Measurements from ENCODE around the gene ALDH1A2. TPM values are rescaled to one million over a fixed set of nuclear protein-coding genes. Genes with fewer than 3 reads are reported as not detected.
"Not testable (repeated sequence)": the region's sequence is repeated elsewhere in the genome, so short reads cannot be mapped to it uniquely, and the experiment has no call there.

The ALDH1A2 gene
- total RNA-seq, 4 donors from 2014 or later = 5.5 to 41.5 (median 15.1) TPM

- Histone ChIP-seq H3K4me1 (no peaks in the 10 kb centered on the region), H3K27ac (no peak overlapping the region), H3K4me3 (no peak overlapping the region), H3K36me3 (no peaks in the 10 kb centered on the region), H3K9me3 (peaks cover 0 to 5% (median 0%) of the 10 kb centered on the region in 3 donors), H3K27me3 (no peaks in the 10 kb centered on the region)
- WGBS, 2 donors (ENCODE audit: low coverage in 1 of 2) = 42 to 57% methylated on average over 2 of the region's 2 CpGs
- ATAC-seq = no peak
- no peak for TF ChIP-seq POLR2A (IDR thresholded peaks at IDR 0.05)
- TF ChIP-seq EP300 (IDR thresholded peaks at IDR 0.05) = no peak
- no peak for TF ChIP-seq POLR2AphosphoS5 (IDR thresholded peaks at IDR 0.05)
- no peak for TF ChIP-seq CTCF (IDR thresholded peaks at IDR 0.05)
These were observed 22.4 kb upstream of the ALDH1A2 start for GRCh38 chr15:58087871-58088270.

GRCh38 chr15:58086491-58086890, 21.0 kb upstream of the ALDH1A2 start:
- no peak overlapping the region for H3K4me3 ChIP-seq
- WGBS, 2 donors (ENCODE audit: low coverage in 1 of 2) = 55 to 63% methylated on average over 2 of the region's 2 CpGs

GRCh38 chr15:58083526-58083925, 18.0 kb upstream of the ALDH1A2 start:
- ATAC-seq = no peak
- Histone ChIP-seq H3K4me3 (no peak overlapping the region), H3K9me3 (no peaks in the 10 kb centered on the region), H3K27ac (no peak overlapping the region), H3K36me3 (no peaks in the 10 kb centered on the region), H3K4me1 (no peaks in the 10 kb centered on the region), H3K27me3 (no peaks in the 10 kb centered on the region)
- TF ChIP-seq EP300 (IDR thresholded peaks at IDR 0.05) = no peak
- no peak for TF ChIP-seq CTCF (IDR thresholded peaks at IDR 0.05)
- no peak for TF ChIP-seq POLR2AphosphoS5 (IDR thresholded peaks at IDR 0.05)
- no peak for TF ChIP-seq POLR2A (IDR thresholded peaks at IDR 0.05)

More at GRCh38 chr15:58086491-58086890, 21.0 kb upstream of the ALDH1A2 start:
- Histone ChIP-seq H3K27ac (no peak overlapping the region), H3K9me3 (peaks cover 0 to 5% (median 0%) of the 10 kb centered on the region in 3 donors), H3K27me3 (no peaks in the 10 kb centered on the region), H3K4me1 (no peaks in the 10 kb centered on the region), H3K36me3 (no peaks in the 10 kb centered on the region)
- no peak for ATAC-seq
- no peak for TF ChIP-seq POLR2AphosphoS5 (IDR thresholded peaks at IDR 0.05)
- TF ChIP-seq POLR2A (IDR thresholded peaks at IDR 0.05) = no peak
- TF ChIP-seq EP300 (IDR thresholded peaks at IDR 0.05) = no peak
- TF ChIP-seq CTCF (IDR thresholded peaks at IDR 0.05) = no peak

- Histone ChIP-seq H3K9me3 (no peaks in the 10 kb centered on the region), H3K36me3 (no peaks in the 10 kb centered on the region), H3K27me3 (no peaks in the 10 kb centered on the region), H3K4me3 (no peak overlapping the region), H3K27ac (no peak overlapping the region), H3K4me1 (no peaks in the 10 kb centered on the region)
- ATAC-seq = no peak
- WGBS, 2 donors (ENCODE audit: low coverage in 1 of 2) = 88 to 95% methylated on average over 2 to 4 of the region's 4 CpGs
- TF ChIP-seq EP300 (IDR thresholded peaks at IDR 0.05) (no peak), CTCF (IDR thresholded peaks at IDR 0.05) (no peak), POLR2A (IDR thresholded peaks at IDR 0.05) (no peak), POLR2AphosphoS5 (IDR thresholded peaks at IDR 0.05) (no peak)
These were observed 16.4 kb upstream of the ALDH1A2 start for GRCh38 chr15:58081891-58082290.

- no peak overlapping the region for H3K27ac ChIP-seq
- 75 to 88% methylated on average over 1 of the region's 1 CpG for WGBS, 2 donors (ENCODE audit: low coverage in 1 of 2)
- no peaks in the 10 kb centered on the region for H3K36me3 ChIP-seq
- H3K9me3 ChIP-seq = no peaks in the 10 kb centered on the region
- no peak for ATAC-seq
- H3K4me1 ChIP-seq = no peaks in the 10 kb centered on the region
- no peak overlapping the region for H3K4me3 ChIP-seq
- TF ChIP-seq CTCF (IDR thresholded peaks at IDR 0.05) (no peak), EP300 (IDR thresholded peaks at IDR 0.05) (no peak), POLR2A (IDR thresholded peaks at IDR 0.05) (no peak), POLR2AphosphoS5 (IDR thresholded peaks at IDR 0.05) (no peak)
- H3K27me3 ChIP-seq = no peaks in the 10 kb centered on the region
These were observed 15.9 kb upstream of the ALDH1A2 start for GRCh38 chr15:58081456-58081855.

GRCh38 chr15:58080959-58081358, 15.4 kb upstream of the ALDH1A2 start:
- ATAC-seq, H3K9me3 ChIP-seq, H3K36me3 ChIP-seq, H3K4me3 ChIP-seq, H3K27ac ChIP-seq, H3K4me1 ChIP-seq, H3K27me3 ChIP-seq: not testable (repeated sequence)
- 81 to 100% methylated on average over 2 of the region's 5 CpGs for WGBS, 2 donors (ENCODE audit: low coverage in 1 of 2)

All from gastroesophageal sphincter (tissue), 4 donors.